HL-60 (cell line): ENCODE results near the gene IGFN1.

Experiments used
- POLR2AphosphoS5 ChIP-seq: IDR thresholded peaks from 2 replicates; pipeline ENCODE4 v1.6.1; 2012; ENCODE audit warnings: low read depth
- SPI1 ChIP-seq: IDR thresholded peaks from 2 replicates; pipeline ENCODE4 v1.6.1; 2012; ENCODE audit warnings: low read depth, mild to moderate bottlenecking, borderline replicate concordance
- TF ChIP-seq, protein P1 (sequence below): IDR thresholded peaks from one replicate; pipeline ENCODE4 v1.5.1; 2011; ENCODE audit warnings: low read length, control low read depth, inconsistent platforms; ENCODE audit not compliant: insufficient read depth

DNA sequence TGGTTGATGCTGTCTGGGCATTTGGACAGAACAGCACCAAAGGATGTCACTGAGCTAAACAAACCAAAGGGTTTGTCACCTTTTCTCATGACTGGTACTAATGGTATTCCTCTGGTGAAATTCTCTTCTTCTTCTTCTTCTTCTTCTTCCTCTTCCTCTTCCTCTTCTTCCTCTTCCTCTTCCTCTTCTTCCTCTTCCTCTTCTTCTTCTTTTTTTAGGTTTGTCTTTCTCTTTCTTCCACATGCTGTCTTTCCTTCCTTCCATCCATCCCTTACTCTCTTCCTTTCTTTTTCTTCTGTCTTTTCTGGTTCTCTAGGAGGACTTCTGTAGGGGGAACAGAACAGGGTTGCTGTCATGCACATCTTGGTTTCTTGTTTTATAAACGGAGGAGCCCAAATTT is 9.3 kb upstream of the IGFN1 start:
- TF ChIP-seq, protein P1, sequence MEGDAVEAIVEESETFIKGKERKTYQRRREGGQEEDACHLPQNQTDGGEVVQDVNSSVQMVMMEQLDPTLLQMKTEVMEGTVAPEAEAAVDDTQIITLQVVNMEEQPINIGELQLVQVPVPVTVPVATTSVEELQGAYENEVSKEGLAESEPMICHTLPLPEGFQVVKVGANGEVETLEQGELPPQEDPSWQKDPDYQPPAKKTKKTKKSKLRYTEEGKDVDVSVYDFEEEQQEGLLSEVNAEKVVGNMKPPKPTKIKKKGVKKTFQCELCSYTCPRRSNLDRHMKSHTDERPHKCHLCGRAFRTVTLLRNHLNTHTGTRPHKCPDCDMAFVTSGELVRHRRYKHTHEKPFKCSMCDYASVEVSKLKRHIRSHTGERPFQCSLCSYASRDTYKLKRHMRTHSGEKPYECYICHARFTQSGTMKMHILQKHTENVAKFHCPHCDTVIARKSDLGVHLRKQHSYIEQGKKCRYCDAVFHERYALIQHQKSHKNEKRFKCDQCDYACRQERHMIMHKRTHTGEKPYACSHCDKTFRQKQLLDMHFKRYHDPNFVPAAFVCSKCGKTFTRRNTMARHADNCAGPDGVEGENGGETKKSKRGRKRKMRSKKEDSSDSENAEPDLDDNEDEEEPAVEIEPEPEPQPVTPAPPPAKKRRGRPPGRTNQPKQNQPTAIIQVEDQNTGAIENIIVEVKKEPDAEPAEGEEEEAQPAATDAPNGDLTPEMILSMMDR, result no peak
- 0 out of 2 replicates have a peak, but pooled peaks have one; percentile 14 for TF ChIP-seq SPI1
- TF ChIP-seq POLR2AphosphoS5, result no peak
